GM11168 (cell line): ENCODE measurements around the gene SNX18.

Source experiments
- in situ Hi-C: fragments of 300-500 bp; cut with MboI; formaldehyde crosslinking; loops from one replicate; pipeline ENCODE4 v1.12.0; 2022; ENCODE audit warnings: low sequenced_read_pairs; ENCODE audit not compliant: unreplicated experiment

Gene SNX18

DNA sequence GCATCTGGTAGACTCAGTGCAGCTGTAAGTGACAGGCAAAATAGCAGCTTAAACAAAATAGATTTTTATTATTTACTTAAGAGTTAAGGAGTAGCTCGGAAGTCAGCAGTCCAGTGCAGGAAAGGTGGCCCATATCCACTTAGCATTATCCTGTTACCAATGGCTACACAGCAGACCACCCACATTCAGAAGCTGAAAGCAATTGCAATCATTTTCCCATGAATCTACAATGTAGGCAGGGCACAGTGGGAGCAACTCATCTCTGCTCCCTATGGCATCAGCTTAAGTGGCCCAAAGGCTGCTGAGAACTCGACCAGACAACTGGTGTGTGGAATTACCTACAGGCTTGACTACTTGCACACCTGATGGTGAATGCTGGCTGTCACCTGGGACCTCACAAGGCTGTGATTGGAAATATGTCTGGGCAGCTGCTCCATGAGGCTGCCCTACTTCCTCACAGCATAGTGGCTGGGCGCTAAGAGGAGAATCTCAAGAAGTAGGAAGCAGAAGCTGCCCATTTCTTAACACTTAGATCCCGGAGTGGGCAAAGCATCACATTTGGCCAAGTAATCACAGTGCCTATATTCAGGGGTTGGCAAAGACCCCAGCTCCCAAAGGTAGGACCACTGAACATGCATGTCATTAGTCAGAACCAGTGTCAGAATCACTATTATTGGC is 56.4 kb downstream of the SNX18 start:
- in situ Hi-C loops = no loop called here

DNA sequence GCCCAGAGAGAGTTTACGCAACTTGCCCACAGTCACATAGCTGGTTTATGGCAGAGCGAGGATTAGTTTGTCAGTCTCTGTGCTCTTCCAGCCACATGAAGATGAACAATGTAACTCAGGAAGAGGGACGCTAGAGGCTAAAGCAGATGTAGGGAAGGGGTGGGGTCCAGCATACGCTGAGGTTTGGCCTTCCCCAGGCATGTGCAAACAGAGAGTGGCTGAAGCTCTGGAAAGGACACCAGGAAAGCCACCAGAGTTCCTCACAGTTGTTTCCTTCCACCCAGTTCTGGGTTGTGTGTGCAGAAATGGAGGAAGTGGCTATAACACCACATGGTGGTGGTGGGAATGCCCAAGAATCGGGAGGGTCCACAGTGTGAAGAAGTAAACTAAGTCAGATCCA is 60.0 kb downstream of the SNX18 start:
- in situ Hi-C loops = no loop called here

DNA sequence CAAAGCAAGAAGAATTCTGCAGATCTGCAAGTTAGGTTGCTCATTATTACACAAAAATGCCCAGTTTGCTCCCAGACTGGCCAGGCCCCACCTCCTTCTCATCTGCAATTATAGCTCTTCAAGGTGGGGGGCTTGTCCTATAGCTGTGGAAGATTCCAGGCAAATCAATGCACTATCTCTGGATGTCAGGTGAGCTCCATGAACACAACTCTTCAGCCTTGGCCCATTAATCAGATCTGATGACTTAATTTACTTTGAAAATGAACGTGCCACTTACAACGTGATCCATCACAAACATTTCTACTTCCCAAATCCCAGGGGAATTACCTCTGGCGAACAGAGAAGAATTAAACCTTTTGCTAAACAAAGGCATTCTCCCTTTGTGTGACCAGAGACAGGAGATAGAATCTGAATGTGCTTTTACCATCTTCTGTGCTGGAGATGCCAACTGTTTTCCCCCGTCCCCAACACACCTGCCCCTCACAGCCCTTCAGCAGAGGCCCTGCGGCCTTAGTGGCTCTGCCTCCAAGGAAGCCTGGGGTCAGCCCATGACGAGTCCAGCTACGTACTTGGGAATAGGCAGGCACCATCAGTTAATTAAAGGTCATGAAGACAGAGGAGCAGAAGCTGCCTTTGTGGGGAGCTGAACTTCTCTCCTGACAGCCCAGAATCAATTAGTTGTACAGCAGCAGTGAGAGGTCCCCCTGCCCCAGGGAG is 60.5 kb downstream of the SNX18 start:
- in situ Hi-C loops = no loop called here

DNA sequence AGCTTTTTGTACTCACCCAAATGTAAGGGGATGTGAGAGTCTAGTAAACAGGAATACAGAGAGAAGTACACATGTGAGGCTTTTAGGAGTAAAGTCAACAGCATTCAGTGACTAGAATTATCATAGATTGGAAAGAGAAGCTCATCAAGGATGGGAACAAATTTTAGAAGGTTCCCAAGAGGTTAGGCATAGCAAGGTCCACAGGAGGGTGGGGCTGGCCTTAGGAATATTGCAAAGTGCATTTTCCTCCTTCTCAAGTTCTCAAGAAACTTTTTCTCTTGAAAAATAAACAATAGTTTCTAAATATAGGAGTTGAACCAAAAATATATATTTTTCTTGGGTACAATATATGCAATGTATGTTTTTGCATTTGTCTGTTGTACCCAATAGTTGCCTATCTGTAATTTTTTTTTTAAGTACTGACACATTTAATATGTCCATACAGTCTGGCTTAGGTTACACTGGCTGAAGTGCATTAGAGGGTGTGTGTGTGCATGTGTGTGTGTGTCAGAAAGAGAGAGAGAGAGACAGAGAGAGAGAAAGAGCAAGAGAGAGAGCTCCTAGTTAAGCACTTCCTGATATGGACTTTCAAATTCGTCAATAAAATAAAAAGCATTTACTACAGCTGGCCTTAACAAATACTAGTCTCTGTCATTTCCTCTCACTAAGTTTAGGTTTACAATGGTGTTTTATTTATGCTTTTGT is 62.2 kb downstream of the SNX18 start:
- in situ Hi-C loops = no loop called here

DNA sequence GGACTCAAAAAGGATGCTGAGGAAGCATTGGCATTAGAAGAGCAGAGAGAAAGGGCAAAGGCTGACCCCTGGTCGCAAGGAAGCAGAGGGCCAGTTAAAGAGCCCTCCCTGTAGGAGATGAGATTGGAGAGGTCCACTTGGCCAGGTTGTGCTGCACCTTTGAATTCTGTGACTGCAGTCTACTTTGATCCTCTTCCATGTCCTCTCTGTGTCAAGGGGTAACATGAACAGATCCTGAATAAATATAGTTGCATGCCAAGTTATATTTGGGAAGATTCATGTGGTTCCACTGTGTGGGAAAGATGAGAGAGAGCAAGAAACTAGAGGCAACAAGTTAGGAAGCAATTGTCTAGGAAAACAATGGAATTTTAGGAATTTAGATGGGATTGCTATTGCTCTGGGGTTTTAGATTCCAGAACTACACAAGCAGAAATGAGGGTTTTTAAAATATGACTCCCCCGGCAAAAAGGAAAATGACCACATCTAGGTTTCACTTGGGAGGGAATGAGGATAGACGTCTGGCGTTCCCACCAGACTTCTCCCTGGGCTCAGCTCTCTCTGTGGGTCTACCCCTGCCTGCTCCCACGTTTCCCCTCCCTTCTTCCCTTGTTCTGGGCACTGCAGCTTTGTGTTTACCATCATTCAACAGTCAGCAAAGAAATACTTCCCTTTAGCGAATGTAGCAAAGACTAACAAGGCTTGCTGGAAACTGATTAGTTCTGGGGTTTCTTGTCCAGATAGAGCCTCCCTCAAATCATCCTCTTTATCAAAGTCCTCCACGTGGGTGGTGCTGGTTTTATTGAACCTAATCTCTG is 63.6 kb downstream of the SNX18 start:
- in situ Hi-C loops = no loop called here

DNA sequence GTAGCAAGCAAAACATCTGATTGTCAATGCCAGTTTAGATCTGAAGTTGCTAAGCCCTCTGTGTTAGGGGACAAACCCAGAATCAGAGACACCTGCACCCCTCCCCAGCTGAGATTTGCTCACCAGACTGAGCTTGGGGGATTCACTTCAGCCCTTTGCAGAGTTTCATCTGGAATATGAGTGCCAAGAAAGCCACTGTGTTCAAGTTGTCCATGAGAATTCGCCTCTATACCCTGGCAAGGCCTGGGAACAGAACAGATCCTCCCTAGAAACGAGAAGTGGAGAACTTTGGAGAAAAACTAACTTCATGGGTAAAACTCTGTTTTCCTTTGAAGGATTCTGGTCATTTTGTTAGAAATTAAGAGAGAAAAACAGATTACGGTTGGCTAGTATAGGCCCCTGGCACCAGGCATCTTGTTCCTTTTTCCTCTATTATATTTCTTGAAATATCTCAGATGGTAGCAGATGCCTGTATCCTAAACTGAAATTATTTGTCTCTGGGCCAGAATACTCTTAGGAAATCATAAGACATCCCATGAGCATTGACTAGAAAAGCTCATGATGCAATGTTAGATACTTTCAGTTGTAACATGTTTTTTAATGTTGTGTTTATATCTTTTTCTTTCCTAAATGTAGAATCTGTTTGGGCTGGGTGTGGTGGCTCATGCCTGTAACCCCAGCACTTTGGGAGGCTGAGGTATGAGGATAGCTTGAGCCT is 64.4 kb downstream of the SNX18 start:
- in situ Hi-C loops = no loop called here

DNA sequence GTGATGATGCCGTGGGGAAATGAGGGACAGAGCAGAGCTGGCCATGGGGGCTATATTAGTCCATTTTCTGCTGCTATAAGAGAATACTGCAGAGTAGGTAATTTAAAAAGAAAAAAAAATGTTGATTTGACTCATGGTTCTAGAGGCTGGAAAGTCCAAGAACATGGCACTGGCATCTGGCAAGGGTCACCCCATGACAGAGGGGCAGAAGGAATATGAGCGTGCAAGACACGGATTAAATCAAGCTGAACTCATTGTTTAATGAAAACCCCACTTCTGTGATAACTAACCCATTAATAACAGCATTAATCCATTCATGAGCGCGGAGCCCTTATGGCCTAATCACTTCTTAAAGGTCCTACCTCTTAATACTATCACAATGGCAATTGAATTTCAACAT is 68.8 kb downstream of the SNX18 start:
- in situ Hi-C loops = no loop called here

DNA sequence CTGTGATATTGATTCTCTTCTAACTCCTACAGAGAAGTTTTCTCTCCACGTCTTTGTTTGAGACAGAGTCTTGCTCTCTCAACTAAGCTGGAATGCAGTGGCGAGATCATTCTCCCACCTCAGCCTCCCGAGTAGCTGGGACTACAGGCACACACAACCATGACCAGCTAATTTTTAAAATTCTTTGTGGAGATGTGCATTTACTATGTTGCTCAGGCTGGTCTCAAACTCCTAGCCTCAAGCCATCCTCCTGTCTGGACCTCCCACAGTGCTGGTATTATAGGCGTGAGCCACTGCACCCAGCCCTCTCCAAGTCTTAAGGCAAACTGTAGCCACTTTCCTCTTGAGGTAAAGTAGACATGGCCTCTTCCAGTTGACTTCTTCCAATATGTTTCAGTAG is 72.2 kb downstream of the SNX18 start:
- in situ Hi-C loops = no loop called here

DNA sequence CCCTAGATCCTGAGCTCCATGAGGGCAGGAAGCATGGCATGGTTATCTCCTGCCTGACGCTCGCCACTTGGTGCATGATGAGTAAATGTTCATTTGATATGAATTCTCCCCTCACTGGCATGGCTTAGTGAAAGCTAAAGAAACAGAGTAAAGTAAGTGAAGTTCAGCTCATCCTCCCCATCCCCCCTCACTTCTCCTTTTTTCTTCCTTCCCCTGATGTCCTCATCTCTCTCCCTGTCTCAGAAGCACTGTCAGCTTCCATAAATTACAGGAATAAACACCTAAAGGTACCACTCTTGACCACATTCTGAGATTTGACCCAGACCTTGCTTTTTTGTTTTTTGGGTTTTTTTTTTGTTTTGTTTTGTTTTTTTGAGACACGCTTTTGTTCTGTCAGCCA is 73.3 kb downstream of the SNX18 start:
- in situ Hi-C loops = no loop called here

DNA sequence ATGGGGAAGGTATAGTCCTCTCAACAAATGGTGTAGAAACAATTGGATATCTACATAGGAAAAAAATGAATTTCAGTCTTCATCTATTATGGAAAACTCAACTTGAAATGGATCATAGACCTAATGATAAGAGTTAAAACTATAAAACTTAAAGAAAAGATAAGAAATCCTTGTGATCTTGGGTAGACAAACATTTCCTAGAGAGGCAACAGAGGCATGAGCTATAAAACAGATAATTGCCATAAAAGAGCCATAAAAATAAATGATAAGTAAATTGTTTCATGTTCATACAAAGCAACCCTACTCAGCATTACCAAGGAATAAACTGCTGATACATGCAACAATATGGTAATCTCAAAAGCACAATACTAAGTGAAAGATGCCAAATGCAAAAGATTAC is 76.2 kb downstream of the SNX18 start:
- in situ Hi-C loops = no loop called here

DNA sequence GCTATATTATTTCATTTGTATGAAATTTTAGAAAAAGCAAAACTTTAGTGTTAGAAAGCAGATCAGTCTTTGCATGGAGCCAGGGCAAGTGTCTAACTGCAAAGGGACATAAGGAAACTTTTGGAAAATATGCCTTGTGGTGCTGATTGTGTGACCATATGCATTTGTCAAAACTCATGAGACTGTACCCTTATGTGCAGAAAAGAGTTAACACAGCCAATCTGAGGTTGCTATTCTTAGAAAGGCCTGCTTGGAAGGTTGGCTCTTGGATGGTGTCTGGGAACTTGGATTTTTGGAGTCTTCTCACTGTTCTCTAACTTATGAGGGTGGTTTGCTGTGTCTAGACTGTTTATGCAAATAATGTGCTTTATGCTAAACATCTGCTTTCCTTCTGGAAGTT is 76.6 kb downstream of the SNX18 start:
- in situ Hi-C loops = no loop called here

DNA sequence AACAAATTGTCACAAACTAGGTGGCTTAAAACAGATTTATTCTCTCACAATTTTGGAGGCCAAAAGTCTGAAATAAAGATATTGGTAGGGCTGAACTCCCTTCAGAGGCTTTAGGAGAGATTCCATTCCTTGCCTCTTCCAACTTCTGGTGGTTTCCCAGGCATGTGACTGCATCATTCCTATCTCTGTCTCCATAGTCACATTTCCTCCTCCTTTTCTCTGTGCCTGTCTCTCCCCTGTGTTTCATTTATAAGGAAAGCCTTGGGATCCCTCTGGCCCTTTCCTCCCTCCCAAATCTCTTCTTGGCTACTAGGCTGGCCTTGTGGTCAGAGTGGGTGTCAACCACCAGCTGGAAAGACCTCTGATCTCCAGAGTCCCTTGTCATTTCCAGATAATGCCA is 78.2 kb downstream of the SNX18 start:
- in situ Hi-C loops = no loop called here
